GM12878 (cell line): Measurements from ENCODE around the gene NSMCE1. TPM values are rescaled to one million over a fixed set of nuclear protein-coding genes. Genes with fewer than 3 reads are reported as not detected.
A peak's percentile ranks its signal among the peaks of the same experiment; 100 is the strongest.

Source experiments
- ATAC-seq: fragments of 200-7000 bp; cut with Tn5 transposase; 3 replicates; pipeline ENCODE4 v1.9.1; 2020; ENCODE audit warnings: mild to moderate bottlenecking, moderate library complexity
- BruUV-seq: library from RNA; stranded (reverse); fragments of 400-500 nt; replicated peaks from 2 replicates; lab custom pipeline; 2021; lab: Mats Ljungman, UMichigan
- CTCF ChIA-PET: fragments of 300-600 bp; sonication (Branson Sonifier 250); formaldehyde crosslinking; extraction: SDS; loops from one replicate; lab custom pipeline; 2021; ENCODE audit warnings: inconsistent platforms; lab: Yijun Ruan, JAX
- POLR2A ChIA-PET: fragments of 350-600 bp; formaldehyde crosslinking; extraction: SDS; loops from one replicate; lab custom pipeline; 2021; ENCODE audit warnings: inconsistent platforms; lab: Charles Lee
- RAD21 ChIA-PET: fragments of 300-600 bp; sonication (Branson Sonifier 250); formaldehyde crosslinking; loops from one replicate; lab custom pipeline; 2023; ENCODE audit warnings: antibody characterized with exemption; ENCODE audit not compliant: unreplicated experiment; lab: Charles Lee
- SMC1A ChIA-PET: fragments of 300-600 bp; sonication (Branson Sonifier 250); formaldehyde crosslinking; loops from one replicate; lab custom pipeline; 2023; ENCODE audit not compliant: unreplicated experiment, uncharacterized antibody; lab: Charles Lee
- DNase-seq: peaks from one replicate; pipeline ENCODE4 v3.0.0-alpha.2; 2011; ENCODE audit warnings: low read depth, low spot score
- FAIRE-seq: peaks from 3 replicates; lab custom pipeline; 2011; peaks lifted over from hg19 to GRCh38; lab: Jason Lieb, UNC
- H2AFZ ChIP-seq: 2 replicates; pipeline ENCODE4 v1.6.0; 2011; ENCODE audit warnings: low read depth, low read length, control low read depth; ENCODE audit not compliant: control insufficient read depth
- H3K27ac ChIP-seq: 2 replicates; pipeline ENCODE4 v1.5.1; 2011; ENCODE audit warnings: control low read depth; ENCODE audit not compliant: control insufficient read depth, insufficient read depth
- H3K27me3 ChIP-seq, 2 experiments: replicated peaks in 1 of 2; 2 replicates each; pipeline versions ENCODE4 v1.6.0 to v1.6.1; 2011; ENCODE audit warnings: low read length in 1 of 2; ENCODE audit not compliant: control insufficient read depth in 2 of 2, insufficient read depth in 2 of 2
- H3K36me3 ChIP-seq, 2 experiments: 2 replicates each; pipeline ENCODE4 v1.5.1; 2011; ENCODE audit warnings: low read length in 1 of 2; ENCODE audit not compliant: control insufficient read depth in 2 of 2, insufficient read depth in 2 of 2
- H3K4me1 ChIP-seq: 2 replicates; pipeline ENCODE4 v1.6.1; 2011; ENCODE audit warnings: mild to moderate bottlenecking, low read length, moderate library complexity, mixed read lengths; ENCODE audit not compliant: control insufficient read depth, insufficient read depth
- H3K4me2 ChIP-seq: 2 replicates; pipeline ENCODE4 v1.6.0; 2011; ENCODE audit warnings: control low read depth; ENCODE audit not compliant: control insufficient read depth, insufficient read depth
- H3K4me3 ChIP-seq: fragments of 200-600 bp; sonication (generic); 2 replicates; pipeline ENCODE4 v1.5.1; 2016
- H3K79me2 ChIP-seq: 2 replicates; pipeline ENCODE4 v1.6.0; 2011; ENCODE audit warnings: low read length; ENCODE audit not compliant: control insufficient read depth, insufficient read depth
- H3K9ac ChIP-seq: 2 replicates; pipeline ENCODE4 v1.8.0; 2011; ENCODE audit warnings: low read length, control low read depth, mixed read lengths; ENCODE audit not compliant: control insufficient read depth, insufficient read depth
- H3K9me3 ChIP-seq: replicated peaks from 3 replicates; pipeline ENCODE4 v1.5.1; 2011; ENCODE audit warnings: mild to moderate bottlenecking, low read length; ENCODE audit not compliant: control insufficient read depth, insufficient read depth
- H4K20me1 ChIP-seq: 2 replicates; pipeline ENCODE4 v1.6.0; 2011; ENCODE audit not compliant: control insufficient read depth, insufficient read depth
- BHLHE40 ChIP-seq, 2 experiments: fragments of 450-650 bp in 1 of 2; IDR thresholded peaks; 2 replicates each; pipeline ENCODE4 v1.6.1; 2011 to 2017; ENCODE audit warnings: low read depth in 2 of 2, borderline replicate concordance in 1 of 2, improper control_type of control experiment in 1 of 2, low read length in 1 of 2, mild to moderate bottlenecking in 1 of 2
- DPF2 ChIP-seq: fragments of 450-650 bp; IDR thresholded peaks from 2 replicates; pipeline ENCODE4 v1.6.1; 2017; ENCODE audit warnings: mild to moderate bottlenecking
- EGR1 ChIP-seq, 2 experiments: IDR thresholded peaks; 1 replicate in 1 of 2; 2 replicates in 1 of 2; pipeline ENCODE4 v1.6.1; 2011 to 2012; ENCODE audit warnings: low read depth in 2 of 2, low read length in 2 of 2, borderline replicate concordance in 1 of 2, mild to moderate bottlenecking in 1 of 2, moderate library complexity in 1 of 2
- HDAC6 ChIP-seq: fragments of 200-600 bp; sonication (generic); IDR thresholded peaks from one replicate; pipeline ENCODE4 v1.8.0; 2017; ENCODE audit warnings: antibody characterized with exemption; ENCODE audit not compliant: unreplicated experiment
- IKZF2 ChIP-seq, 2 experiments: fragments of 450-650 bp; IDR thresholded peaks; 2 replicates each; pipeline ENCODE4 v1.6.1; 2017; ENCODE audit warnings: mild to moderate bottlenecking in 2 of 2, moderate library complexity in 2 of 2
- MXI1 ChIP-seq: fragments of 150-350 bp; IDR thresholded peaks from 2 replicates; pipeline ENCODE4 v1.6.1; 2011; ENCODE audit warnings: low read depth, mild to moderate bottlenecking, inconsistent platforms, low read length, improper control_type of control experiment
- NFXL1 ChIP-seq: fragments of 450-650 bp; IDR thresholded peaks from 2 replicates; pipeline ENCODE4 v1.6.1; 2017; ENCODE audit warnings: antibody characterized with exemption, mild to moderate bottlenecking, borderline replicate concordance
- NFYA ChIP-seq: IDR thresholded peaks from 2 replicates; pipeline ENCODE4 v1.6.1; 2011; ENCODE audit warnings: low read depth, mild to moderate bottlenecking, low read length, improper control_type of control experiment, borderline replicate concordance
- NKRF ChIP-seq: fragments of 450-650 bp; conservative IDR thresholded peaks from 2 replicates; pipeline ENCODE4 v1.6.1; 2017; ENCODE audit warnings: mild to moderate bottlenecking, moderate library complexity
- NR2F1 ChIP-seq: fragments of 450-650 bp; conservative IDR thresholded peaks from 2 replicates; pipeline ENCODE4 v1.6.1; 2017; ENCODE audit warnings: mild to moderate bottlenecking
- POLR2AphosphoS5 ChIP-seq: IDR thresholded peaks from 2 replicates; pipeline ENCODE4 v1.6.1; 2011; ENCODE audit warnings: mild to moderate bottlenecking, low read length, inconsistent platforms
- POU2F2 ChIP-seq: IDR thresholded peaks from 3 replicates; pipeline ENCODE4 v1.6.1; 2011; ENCODE audit warnings: low read depth, mild to moderate bottlenecking, low read length, borderline replicate concordance
- RBBP5 ChIP-seq: fragments of 200-600 bp; sonication (generic); conservative IDR thresholded peaks from 2 replicates; pipeline ENCODE4 v1.6.1; 2016
- RELA ChIP-seq: fragments of 450-650 bp; IDR thresholded peaks from 2 replicates; pipeline ENCODE4 v1.8.0; 2014; ENCODE audit warnings: borderline replicate concordance; ENCODE audit not compliant: partially characterized antibody
- STAT1 ChIP-seq: fragments of 450-650 bp; conservative IDR thresholded peaks from 2 replicates; pipeline ENCODE4 v1.6.1; 2014; ENCODE audit warnings: antibody characterized with exemption, mild to moderate bottlenecking
- SUPT20H ChIP-seq: IDR thresholded peaks from 2 replicates; pipeline ENCODE4 v1.6.1; 2011; ENCODE audit warnings: low read depth, mild to moderate bottlenecking, low read length, moderate library complexity, borderline replicate concordance; ENCODE audit not compliant: control insufficient read depth
- ZNF687 ChIP-seq: fragments of 450-650 bp; IDR thresholded peaks from 2 replicates; pipeline ENCODE4 v1.6.1; 2017; ENCODE audit warnings: mild to moderate bottlenecking, moderate library complexity
- WGBS: methylation state at CpG from one replicate; pipeline ENCODE4 v1.1.6; 2016; ENCODE audit warnings: low lambda C conversion rate; ENCODE audit not compliant: insufficient replicate concordance, insufficient coverage; ENCODE audit errors: missing lambda C conversion rate; 5-methylcytosine and 5-hydroxymethylcytosine counted together
- in situ Hi-C: fragments of 300-500 bp; cut with MboI; formaldehyde crosslinking; loops from 9 replicates; pipeline ENCODE4 v1.14.3; 2018; ENCODE audit warnings: mixed read lengths
- intact Hi-C: fragments of 100-400 bp; cut with micrococcal nuclease; formaldehyde crosslinking; loops from one replicate; pipeline ENCODE4 v1.14.2; 2022; ENCODE audit not compliant: unreplicated experiment
- polyA plus RNA-seq, 11 experiments: library from polyadenylated mRNA; depleted of rRNA in 4 of 11; unstranded in 6 of 11; stranded (reverse) in 5 of 11; fragments of >200 nt; fragmentation: Nextera tagmentation in 4 of 11; fragmentation: Illumina TruSeq in 1 of 11; extraction: Ambion mirVana in 4 of 11; extraction: Trizol in 1 of 11; gene quantifications; 1 replicate in 1 of 11; 2 replicates in 10 of 11; pipeline versions ENCODE4 v1.2.1 to v1.2.3, GENCODE V29; 2011 to 2016; ENCODE audit warnings: inconsistent platforms in 2 of 11, missing spikeins in 2 of 11, low read depth in 1 of 11
- total RNA-seq, 4 experiments: library from RNA; depleted of rRNA in 3 of 4; stranded (reverse); fragments of >200 nt in 3 of 4; fragmentation: Illumina TruSeq in 1 of 4; extraction: Trizol in 1 of 4; gene quantifications; 2 replicates each; pipeline versions ENCODE4 v1.2.1 to v1.2.3, GENCODE V29; 2013 to 2021

Gene NSMCE1
- total and polyA plus RNA-seq, 10 of the 15 experiments (the other 5 are each of a cell fraction or from before 2014, with no cell fraction given), result 54.0 to 214 (median 71.4) TPM

DNA sequence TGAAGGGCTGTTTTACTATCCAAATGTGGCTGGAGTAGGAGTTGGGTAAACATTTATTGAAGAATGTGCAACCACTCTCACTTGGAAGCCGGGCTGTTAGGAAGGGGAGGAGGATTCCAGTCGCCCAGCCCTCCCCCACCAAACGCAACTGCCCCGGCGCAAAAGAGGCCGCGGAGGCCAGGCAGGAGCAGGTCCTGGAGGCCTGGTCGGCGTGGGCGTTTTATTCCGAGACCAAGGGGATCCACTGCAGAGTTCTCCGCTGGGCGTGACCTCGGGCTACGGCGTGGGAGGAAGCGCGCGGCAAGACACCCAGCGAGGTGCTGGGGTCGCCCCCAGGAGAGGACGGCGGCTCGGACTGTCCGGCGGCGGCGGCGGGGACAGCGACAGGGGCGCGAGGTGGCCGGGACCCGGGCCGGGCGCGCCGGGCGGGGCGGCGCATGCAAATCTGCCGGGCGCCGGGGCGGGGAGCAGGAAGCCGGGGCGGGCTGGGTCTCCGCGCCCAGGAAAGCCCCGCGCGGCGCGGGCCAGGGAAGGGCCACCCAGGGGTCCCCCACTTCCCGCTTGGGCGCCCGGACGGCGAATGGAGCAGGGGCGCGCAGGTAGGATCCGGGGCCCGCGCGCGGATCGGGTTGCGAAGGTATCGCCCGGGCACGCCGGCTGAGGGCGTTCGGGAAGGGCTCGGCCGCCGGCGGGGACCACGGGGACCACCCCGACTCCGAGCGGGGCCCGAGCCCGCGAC, 45.0 kb upstream of the NSMCE1 start, which contains the start of gene IL4R:
TSS of gene IL4R (plus strand) at position 553 of the 739 bp plus-strand sequence. CDS start 26,230 bp downstream, outside the sequence.
- POLR2A ChIA-PET, result interaction anchor here (1.1 kb wide), 1 partner anchor 108 kb away, joined by 3 read pairs; no protein-coding TSS in a partner anchor
- SMC1A ChIA-PET, result interaction anchor here (1.0 to 1.3 kb wide), 3 partner anchors 10 to 74 kb away, joined by 3 to 5 read pairs (median 4); no protein-coding TSS in a partner anchor
- WGBS, result under 1% methylated on average over 37 of the region's 85 CpGs
- peaks cover 25% of the 10 kb centered on the region for H3K4me1 ChIP-seq
- intact Hi-C loops, result no loop called here
- in situ Hi-C loops, result no loop called here
- H3K4me2 ChIP-seq, result peak within 1 kb of the TSS; percentile 93
- H3K4me3 ChIP-seq, result peak within 1 kb of the TSS; percentile 80
- H3K27me3 ChIP-seq, result 0 out of 4 replicates have a peak, but pooled peaks cover 0 to 2% of the 10 kb centered on the region in 2 experiments
- FAIRE-seq (no peak), DNase-seq (no peak), ATAC-seq (peak; percentile 71)
- H3K9ac ChIP-seq, result peak within 1 kb of the TSS; percentile 90
- BruUV-seq, result no TSS peak
- RAD21 ChIA-PET, result interaction anchor here (1.5 kb wide), 1 partner anchor 28 kb away, joined by 5 read pairs; no protein-coding TSS in a partner anchor
- H3K79me2 ChIP-seq, result peaks cover 46% of the 10 kb centered on the region
- no peaks in the 10 kb centered on the region for H3K36me3 ChIP-seq
- peaks cover 4% of the 10 kb centered on the region for H3K9me3 ChIP-seq
- peak within 1 kb of the TSS; percentile 82 for H3K27ac ChIP-seq
- H4K20me1 ChIP-seq, result peaks cover 5% of the 10 kb centered on the region; the same call in 1 of the 2 replicates
- H2AFZ ChIP-seq, result peak within 1 kb of the TSS; percentile 76
- CTCF ChIA-PET, result interaction anchor here (1.4 kb wide), 1 partner anchor 79 kb away, joined by 5 read pairs; no protein-coding TSS in a partner anchor
- TF ChIP-seq RBBP5 (no peak), POU2F2 (0 out of 3 replicates have a peak, but pooled peaks have one; percentile 21), SUPT20H (no peak), POLR2AphosphoS5 (peak; percentile 72; the same call in 1 of the 2 replicates), HDAC6 (peak; percentile 78), RELA (peak; percentile 52), DPF2 (peak; percentile 92), NFYA (no peak), ZNF687 (peak; percentile 70), EGR1 (IDR thresholded peaks at IDR 0.05; ENCODE audit: borderline replicate concordance in 1 of 2, low read depth in 2 of 2, low read length in 2 of 2) (peak; percentile 38 to 92; a peak in 2 of 3 replicates), STAT1 (no peak), NR2F1 (peak; percentile 87), NFXL1 (no peak), BHLHE40 (IDR thresholded peaks at IDR 0.05; ENCODE audit: borderline replicate concordance in 1 of 2, low read depth in 2 of 2, low read length in 1 of 2) (peak; percentile 33 to 72; a peak in 3 of 4 replicates), MXI1 (0 out of 2 replicates have a peak, but pooled peaks have one; percentile 24), NKRF (peak; percentile 70), IKZF2 (IDR thresholded peaks at IDR 0.05) (peak; percentile 50 to 66; a peak in 3 of 4 replicates)
